HT1080 (cell line): ENCODE data around the gene MEIKIN. TPM values are rescaled to one million over a fixed set of nuclear protein-coding genes. Genes with fewer than 3 reads are reported as not detected.
A peak's percentile ranks its signal among the peaks of the same experiment; 100 is the strongest.
"Not testable (repeated sequence)": the region's sequence is repeated elsewhere in the genome, so short reads cannot be mapped to it uniquely, and the experiment has no call there.

ENCODE experiments used
- DNase-seq: peaks from one replicate; pipeline ENCODE4 v3.0.0-alpha.2; 2015; ENCODE audit warnings: low read depth
- total RNA-seq: library from RNA; depleted of rRNA; stranded (reverse); fragments of >200 nt; shearing (Covaris generic); gene quantifications from 2 replicates; pipeline ENCODE4 v1.2.3, GENCODE V29; 2014

Gene MEIKIN
- total RNA-seq, 1 experiment from 2014 or later: not detected

- no peak for DNase-seq
Observed at GRCh38 chr5:131913603-131914002, 31.9 kb downstream of the MEIKIN start.

DNA sequence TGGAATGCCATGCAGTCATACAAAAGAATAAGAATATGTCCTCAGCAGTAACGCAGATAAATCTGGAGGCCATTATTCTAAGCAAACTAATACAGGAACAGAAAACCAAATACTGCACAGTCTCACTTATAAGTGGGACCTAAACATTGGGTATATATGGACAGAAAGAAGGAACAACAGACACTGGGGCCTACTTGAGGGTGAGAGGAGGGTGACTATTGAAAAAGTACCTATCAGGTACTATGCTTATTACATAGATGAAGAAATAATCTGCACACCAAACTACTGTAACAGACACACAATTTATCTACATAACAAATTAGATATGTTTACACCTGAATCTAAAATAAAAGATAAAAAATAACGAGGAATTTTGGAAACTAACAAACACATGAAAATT, 38.8 kb downstream of the MEIKIN start:
- no peak for DNase-seq

DNA sequence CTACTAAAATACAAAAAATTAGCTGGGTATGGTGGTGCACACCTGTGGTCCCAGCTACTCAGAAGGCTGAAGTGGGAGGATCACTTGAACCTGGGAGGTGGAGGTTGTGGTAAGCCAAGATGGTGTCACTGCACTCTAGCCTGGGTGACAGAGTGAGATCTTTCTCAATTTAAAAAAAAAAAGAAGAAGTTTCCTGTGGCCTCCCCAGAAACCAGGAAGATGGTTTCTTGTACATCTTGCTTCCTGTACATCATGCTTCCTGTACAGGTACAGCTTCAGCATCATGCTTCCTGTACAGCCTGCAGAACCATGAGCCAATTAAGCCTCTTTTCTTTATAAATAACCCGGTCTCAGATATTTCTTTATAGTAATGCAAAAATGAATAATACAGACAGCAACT, 43.2 kb downstream of the MEIKIN start:
- DNase-seq: not testable (repeated sequence)

DNA sequence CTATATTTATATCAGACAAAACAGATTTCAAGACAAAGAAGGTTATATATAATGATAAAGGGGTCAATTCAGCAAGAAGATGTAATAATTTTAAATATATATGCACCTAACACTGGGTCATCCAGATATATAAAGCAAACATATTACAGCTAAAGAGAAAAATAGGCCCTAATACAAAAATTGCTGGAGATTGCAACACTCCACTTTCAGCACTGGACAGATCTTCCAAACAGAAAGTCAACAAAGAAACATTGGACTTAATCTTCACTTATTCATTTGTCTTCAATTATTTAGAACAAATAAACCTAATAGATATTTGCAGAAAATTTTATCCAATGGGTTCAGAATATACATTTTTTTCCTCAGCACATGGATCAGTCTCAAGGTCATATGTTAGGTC, 45.8 kb downstream of the MEIKIN start:
- no peak for DNase-seq

- DNase-seq: no peak
Observed at GRCh38 chr5:131883984-131884383, 61.5 kb downstream of the MEIKIN start.

- DNase-seq: no peak
Observed at GRCh38 chr5:131879705-131880104, 65.8 kb downstream of the MEIKIN start.

DNA sequence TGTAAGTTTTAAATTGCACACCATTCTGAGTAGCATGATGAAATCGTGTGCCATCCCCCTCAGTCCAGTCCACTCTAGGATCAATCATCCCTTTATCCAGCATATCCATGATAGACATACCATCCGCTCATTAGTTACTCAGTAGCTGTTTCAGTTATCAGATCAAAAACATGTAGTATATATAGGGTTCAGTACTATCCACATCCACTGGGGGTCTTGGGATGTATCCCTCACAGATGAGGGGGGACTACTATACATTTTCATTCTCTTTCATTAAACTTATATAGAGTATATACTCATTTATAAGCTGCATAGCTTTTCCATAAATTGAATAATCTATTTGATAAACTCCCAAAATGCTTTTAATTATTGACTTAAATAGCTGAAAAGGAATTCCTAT, 67.6 kb downstream of the MEIKIN start:
- DNase-seq: no peak

DNA sequence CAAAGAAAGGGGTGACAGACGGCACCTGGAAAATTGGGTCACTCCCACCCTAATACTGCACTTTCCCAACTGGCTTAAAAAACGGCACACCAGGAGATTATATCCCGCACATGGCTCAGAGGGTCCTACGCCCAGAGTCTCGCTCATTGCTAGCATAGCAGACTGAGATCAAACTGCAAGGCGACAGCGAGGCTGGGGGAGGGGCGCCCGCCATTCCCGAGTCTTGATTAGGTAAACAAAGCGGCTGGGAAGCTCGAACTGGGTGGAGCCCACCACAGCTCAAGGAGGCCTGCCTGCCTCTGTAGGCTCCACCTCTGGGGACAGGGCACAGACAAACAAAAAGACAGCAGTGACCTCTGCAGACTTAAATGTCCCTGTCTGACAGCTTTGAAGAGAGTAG, 74.2 kb downstream of the MEIKIN start:
- not testable (repeated sequence) for DNase-seq

DNA sequence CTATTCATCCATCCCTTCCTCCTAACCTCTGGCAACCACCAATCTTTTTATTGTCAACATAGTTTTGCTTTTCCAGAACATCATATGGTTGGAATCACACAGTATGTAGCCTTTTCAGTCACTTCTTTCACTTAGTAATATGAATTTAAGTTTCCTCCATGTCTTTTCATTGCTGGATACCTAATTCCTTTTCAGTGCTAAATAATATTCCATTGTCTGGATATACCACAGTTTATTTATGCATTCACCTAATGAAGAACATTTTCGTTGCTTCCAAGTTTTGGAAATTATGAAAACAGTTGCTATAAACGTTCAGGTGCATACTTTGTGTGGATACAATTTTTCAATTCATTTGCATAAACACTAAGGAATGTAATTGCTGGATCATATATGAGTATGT, 77.9 kb downstream of the MEIKIN start:
- DNase-seq: no peak

GRCh38 chr5:131863700-131864099, 81.8 kb downstream of the MEIKIN start:
- DNase-seq: no peak

- no peak for DNase-seq
Observed at GRCh38 chr5:131857388-131857787, 88.1 kb downstream of the MEIKIN start.

- no peak for DNase-seq
Observed at GRCh38 chr5:131855452-131855851, 90.0 kb downstream of the MEIKIN start.

DNA sequence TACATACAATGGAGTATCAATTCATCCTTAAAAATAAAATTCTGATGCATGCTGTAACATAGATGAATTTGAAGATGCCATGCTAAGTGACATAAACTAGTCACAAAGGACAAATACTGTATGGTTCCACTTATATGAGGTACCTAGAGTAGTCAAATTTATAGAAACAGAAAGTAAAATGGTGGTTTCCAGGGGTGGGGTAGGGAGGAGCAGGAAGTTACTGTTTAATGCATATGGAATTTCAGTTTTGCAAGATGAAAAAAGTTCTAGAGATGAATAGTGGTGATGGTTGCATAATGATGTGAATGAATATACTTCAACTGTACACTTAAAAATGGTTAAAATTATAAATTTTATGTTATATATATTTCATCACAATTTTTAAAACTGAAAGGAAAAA, 91.3 kb downstream of the MEIKIN start:
- peak; percentile 23 for DNase-seq

DNA sequence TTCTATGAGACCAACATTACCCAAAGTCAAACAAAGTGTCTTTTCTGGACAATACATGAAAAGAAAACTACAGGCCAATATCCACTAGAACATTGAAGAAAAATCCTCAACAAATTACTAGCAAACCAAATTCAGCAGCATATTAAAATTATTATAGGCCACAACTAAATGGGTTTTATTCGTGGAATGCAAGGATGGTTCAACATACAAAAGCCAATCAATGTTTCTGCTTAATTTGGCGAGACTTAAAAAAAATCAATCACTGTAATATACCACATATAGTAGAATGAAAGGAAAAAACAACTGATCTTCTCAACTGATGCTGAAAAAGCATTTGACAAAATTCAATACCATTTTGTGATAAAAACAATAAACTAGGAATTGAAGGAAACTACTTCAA, 96.8 kb downstream of the MEIKIN start:
- no peak for DNase-seq

DNA sequence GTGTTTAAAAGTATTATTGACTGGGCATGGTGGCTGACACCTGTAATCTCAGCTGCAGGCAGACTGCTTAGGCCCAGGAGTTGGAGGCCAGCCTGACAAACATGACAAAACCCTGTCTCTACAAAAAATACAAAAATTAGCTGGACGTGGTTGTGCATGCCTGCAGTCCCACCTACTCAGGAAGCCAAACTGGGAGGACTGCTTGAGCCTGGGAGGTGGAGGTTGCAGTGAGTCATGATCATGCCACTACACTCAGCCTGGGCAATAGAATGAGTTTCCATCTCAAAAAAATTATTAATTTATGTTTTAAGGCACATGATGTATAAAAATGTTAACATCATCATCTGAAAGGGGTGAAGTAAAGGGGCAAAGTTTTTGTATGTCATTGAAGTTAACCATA, 98.9 kb downstream of the MEIKIN start:
- DNase-seq: peak; percentile 11

GRCh38 chr5:131845828-131846227, 99.6 kb downstream of the MEIKIN start:
- no peak for DNase-seq

- not testable (repeated sequence) for DNase-seq
Observed at GRCh38 chr5:131842971-131843370, 102.5 kb downstream of the MEIKIN start.

GRCh38 chr5:131832702-131833101, 112.8 kb downstream of the MEIKIN start:
- not testable (repeated sequence) for DNase-seq

- no peak for DNase-seq
Observed at GRCh38 chr5:131825404-131826013, 120.0 kb downstream of the MEIKIN start.

GRCh38 chr5:131824631-131825030, 120.8 kb downstream of the MEIKIN start:
- DNase-seq: no peak

GRCh38 chr5:131821221-131821620, 124.2 kb downstream of the MEIKIN start:
- DNase-seq: no peak

GRCh38 chr5:131818001-131818724, 127.3 kb downstream of the MEIKIN start:
- no peak for DNase-seq

GRCh38 chr5:131814990-131815389, 130.5 kb downstream of the MEIKIN start:
- DNase-seq: peak; percentile 91
